Hepatocyte (in vitro differentiated cells): Measurements from ENCODE around the gene HES4. TPM values are rescaled to one million over a fixed set of nuclear protein-coding genes. Genes with fewer than 3 reads are reported as not detected.

Source experiments
- DNase-seq: peaks from one replicate; pipeline ENCODE4 v3.0.0-alpha.2; 2016; ENCODE audit warnings: low spot score
- H2AFZ ChIP-seq: fragments of 200-600 bp; sonication (generic); 2 replicates; pipeline ENCODE4 v1.6.0; 2016; ENCODE audit warnings: antibody characterized with exemption, mild to moderate bottlenecking
- H3K27ac ChIP-seq: fragments of 200-600 bp; sonication (generic); 2 replicates; pipeline ENCODE4 v1.5.1; 2016; ENCODE audit warnings: mild to moderate bottlenecking
- H3K27me3 ChIP-seq: fragments of 200-600 bp; sonication (generic); 2 replicates; pipeline ENCODE4 v1.6.1; 2016
- H3K36me3 ChIP-seq: fragments of 200-600 bp; sonication (generic); replicated peaks from 2 replicates; pipeline ENCODE4 v1.5.1; 2016; ENCODE audit warnings: low read depth; ENCODE audit not compliant: insufficient read depth
- H3K4me1 ChIP-seq: fragments of 200-600 bp; sonication (generic); 2 replicates; pipeline ENCODE4 v1.5.1; 2016; ENCODE audit warnings: mild to moderate bottlenecking, moderate library complexity; ENCODE audit not compliant: insufficient read depth
- H3K4me2 ChIP-seq: fragments of 200-600 bp; sonication (generic); 2 replicates; pipeline ENCODE4 v1.6.0; 2016
- H3K4me3 ChIP-seq: fragments of 200-600 bp; sonication (generic); 2 replicates; pipeline ENCODE4 v1.5.1; 2016; ENCODE audit warnings: mild to moderate bottlenecking
- H3K79me2 ChIP-seq: fragments of 200-600 bp; sonication (generic); 2 replicates; pipeline ENCODE4 v1.6.0; 2017; ENCODE audit warnings: mild to moderate bottlenecking
- H3K9me2 ChIP-seq: fragments of 200-600 bp; sonication (generic); replicated peaks from 2 replicates; pipeline ENCODE4 v1.6.0; 2017; ENCODE audit warnings: mild to moderate bottlenecking; ENCODE audit not compliant: insufficient read depth
- H3K9me3 ChIP-seq: fragments of 200-600 bp; sonication (generic); 2 replicates; pipeline ENCODE4 v1.5.1; 2016; ENCODE audit warnings: low read depth, mild to moderate bottlenecking
- H4K20me1 ChIP-seq: fragments of 200-600 bp; sonication (generic); 2 replicates; pipeline ENCODE4 v1.6.0; 2016; ENCODE audit warnings: mild to moderate bottlenecking; ENCODE audit not compliant: insufficient read depth, poor library complexity, severe bottlenecking
- EZH2 ChIP-seq: fragments of 200-600 bp; sonication (generic); IDR thresholded peaks from 2 replicates; pipeline ENCODE4 v1.6.1; 2016; ENCODE audit warnings: antibody characterized with exemption, mild to moderate bottlenecking, borderline replicate concordance
- EZH2phosphoT487 ChIP-seq: fragments of 200-600 bp; sonication (generic); IDR thresholded peaks from one replicate; pipeline ENCODE4 v1.6.1; 2018; ENCODE audit warnings: antibody characterized with exemption, mild to moderate bottlenecking, low read depth, moderate library complexity; ENCODE audit not compliant: unreplicated experiment, severe bottlenecking
- WGBS: methylation state at CpG from one replicate; pipeline ENCODE4 v1.1.6; 2016; ENCODE audit warnings: low lambda C conversion rate; ENCODE audit errors: missing lambda C conversion rate; 5-methylcytosine and 5-hydroxymethylcytosine counted together
- polyA plus RNA-seq: library from polyadenylated mRNA; unstranded; fragments of >200 nt; fragmentation: Nextera tagmentation; extraction: Ambion mirVana; gene quantifications from 2 replicates; pipeline ENCODE4 v1.2.1, GENCODE V29; 2016
- total RNA-seq: library from RNA; depleted of rRNA; stranded (reverse); fragments of >200 nt; gene quantifications from 2 replicates; pipeline ENCODE4 v1.2.3, GENCODE V29; 2014
- TF ChIP-seq, protein P1 (sequence below): fragments of 200-600 bp; sonication (generic); IDR thresholded peaks from 2 replicates; pipeline ENCODE4 v1.5.1; 2016; ENCODE audit warnings: antibody characterized with exemption, mild to moderate bottlenecking; ENCODE audit not compliant: poor library complexity

The HES4 gene
- total and polyA plus RNA-seq, 2 experiments from 2014 or later, result 28.7 to 74.5 TPM

DNA sequence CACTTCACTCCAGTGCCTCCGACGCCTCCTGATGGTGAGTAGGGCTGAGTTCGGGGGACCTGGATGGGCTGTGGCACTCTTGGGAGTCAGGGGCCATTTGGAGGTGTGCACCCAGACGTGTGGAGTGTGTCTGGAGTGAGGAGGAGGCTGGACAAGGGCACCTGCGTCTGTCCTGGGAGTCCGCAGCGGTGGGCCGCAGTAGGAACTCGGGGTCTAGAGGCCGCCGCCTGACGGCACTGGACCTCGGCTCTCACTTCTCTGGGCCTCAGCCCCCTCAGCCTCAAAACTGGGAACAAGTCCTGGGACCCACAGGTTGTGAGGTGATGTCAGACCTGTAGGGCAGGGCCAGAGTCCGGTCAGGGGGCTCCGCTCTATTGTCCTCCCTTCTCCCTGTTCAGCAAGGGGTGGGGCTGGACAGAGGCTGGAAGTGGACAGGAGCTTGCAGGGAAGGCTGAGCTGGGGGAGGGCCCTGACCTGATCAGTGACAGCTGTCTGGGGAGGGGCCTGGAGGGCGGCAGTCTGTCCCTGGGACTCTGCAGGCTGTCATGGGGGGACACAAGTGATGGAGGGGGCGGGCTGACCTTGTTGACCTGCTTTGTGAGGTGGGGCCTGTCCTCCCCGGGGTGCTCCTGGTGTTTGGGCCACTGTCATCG lies 35.5 kb upstream of the HES4 start:
- Histone ChIP-seq H3K4me1 (peaks cover 36% of the 10 kb centered on the region), H3K27ac (no peak overlapping the region), H3K9me3 (no peaks in the 10 kb centered on the region), H4K20me1 (peaks cover 68% of the 10 kb centered on the region), H3K36me3 (no peaks in the 10 kb centered on the region), H3K4me2 (no peak overlapping the region), H3K27me3 (peaks cover 8% of the 10 kb centered on the region), H2AFZ (no peak overlapping the region), H3K9me2 (no peaks in the 10 kb centered on the region), H3K4me3 (no peak overlapping the region), H3K79me2 (peaks cover 7% of the 10 kb centered on the region)
- 95% methylated on average over 18 of the region's 19 CpGs for WGBS
- DNase-seq, result no peak
- no peak for TF ChIP-seq EZH2phosphoT487
- TF ChIP-seq EZH2, result no peak
- TF ChIP-seq, protein P1, sequence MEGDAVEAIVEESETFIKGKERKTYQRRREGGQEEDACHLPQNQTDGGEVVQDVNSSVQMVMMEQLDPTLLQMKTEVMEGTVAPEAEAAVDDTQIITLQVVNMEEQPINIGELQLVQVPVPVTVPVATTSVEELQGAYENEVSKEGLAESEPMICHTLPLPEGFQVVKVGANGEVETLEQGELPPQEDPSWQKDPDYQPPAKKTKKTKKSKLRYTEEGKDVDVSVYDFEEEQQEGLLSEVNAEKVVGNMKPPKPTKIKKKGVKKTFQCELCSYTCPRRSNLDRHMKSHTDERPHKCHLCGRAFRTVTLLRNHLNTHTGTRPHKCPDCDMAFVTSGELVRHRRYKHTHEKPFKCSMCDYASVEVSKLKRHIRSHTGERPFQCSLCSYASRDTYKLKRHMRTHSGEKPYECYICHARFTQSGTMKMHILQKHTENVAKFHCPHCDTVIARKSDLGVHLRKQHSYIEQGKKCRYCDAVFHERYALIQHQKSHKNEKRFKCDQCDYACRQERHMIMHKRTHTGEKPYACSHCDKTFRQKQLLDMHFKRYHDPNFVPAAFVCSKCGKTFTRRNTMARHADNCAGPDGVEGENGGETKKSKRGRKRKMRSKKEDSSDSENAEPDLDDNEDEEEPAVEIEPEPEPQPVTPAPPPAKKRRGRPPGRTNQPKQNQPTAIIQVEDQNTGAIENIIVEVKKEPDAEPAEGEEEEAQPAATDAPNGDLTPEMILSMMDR, result no peak

DNA sequence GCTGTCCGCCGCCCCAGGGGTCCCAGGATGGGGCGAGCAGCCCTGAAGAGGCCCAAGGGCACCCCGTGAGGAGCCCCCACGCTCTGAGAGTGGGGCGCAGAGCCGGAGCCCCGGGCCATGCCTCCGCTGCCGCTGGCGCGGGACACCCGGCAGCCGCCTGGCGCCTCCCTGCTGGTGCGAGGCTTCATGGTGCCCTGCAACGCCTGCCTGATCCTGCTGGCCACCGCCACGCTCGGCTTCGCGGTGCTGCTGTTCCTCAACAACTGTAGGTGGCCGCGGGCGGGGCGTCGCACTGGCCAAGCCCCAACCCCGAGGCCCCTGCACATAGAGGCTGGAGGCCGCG lies 34.5 kb upstream of the HES4 start:
- Histone ChIP-seq H3K4me2 (peak overlapping the region; percentile 95), H3K27ac (no peak overlapping the region), H3K27me3 (peaks cover 8% of the 10 kb centered on the region), H3K79me2 (peaks cover 7% of the 10 kb centered on the region), H3K4me1 (peaks cover 26% of the 10 kb centered on the region), H3K36me3 (no peaks in the 10 kb centered on the region), H3K4me3 (no peak overlapping the region), H3K9me2 (no peaks in the 10 kb centered on the region), H3K9me3 (no peaks in the 10 kb centered on the region), H4K20me1 (peaks cover 58% of the 10 kb centered on the region), H2AFZ (no peak overlapping the region)
- no peak for DNase-seq
- WGBS, result 48% methylated on average over 30 of the region's 30 CpGs
- TF ChIP-seq EZH2 (peak; percentile 45), EZH2phosphoT487 (no peak)
- TF ChIP-seq, protein P1, result no peak

- DNase-seq, result no peak
- Histone ChIP-seq H2AFZ (no peak overlapping the region), H4K20me1 (peaks cover 57% of the 10 kb centered on the region), H3K4me2 (peak overlapping the region; percentile 95), H3K4me1 (peaks cover 24% of the 10 kb centered on the region), H3K27me3 (peaks cover 8% of the 10 kb centered on the region), H3K36me3 (no peaks in the 10 kb centered on the region), H3K79me2 (peaks cover 7% of the 10 kb centered on the region), H3K27ac (no peak overlapping the region), H3K9me2 (no peaks in the 10 kb centered on the region), H3K4me3 (peak overlapping the region; percentile 58), H3K9me3 (no peaks in the 10 kb centered on the region)
- WGBS, result 11% methylated on average over 17 of the region's 71 CpGs
- TF ChIP-seq EZH2phosphoT487 (no peak), EZH2 (peak; percentile 63)
Measured at GRCh38 chr1:1033731-1034438, 34.0 kb upstream of the HES4 start.

DNA sequence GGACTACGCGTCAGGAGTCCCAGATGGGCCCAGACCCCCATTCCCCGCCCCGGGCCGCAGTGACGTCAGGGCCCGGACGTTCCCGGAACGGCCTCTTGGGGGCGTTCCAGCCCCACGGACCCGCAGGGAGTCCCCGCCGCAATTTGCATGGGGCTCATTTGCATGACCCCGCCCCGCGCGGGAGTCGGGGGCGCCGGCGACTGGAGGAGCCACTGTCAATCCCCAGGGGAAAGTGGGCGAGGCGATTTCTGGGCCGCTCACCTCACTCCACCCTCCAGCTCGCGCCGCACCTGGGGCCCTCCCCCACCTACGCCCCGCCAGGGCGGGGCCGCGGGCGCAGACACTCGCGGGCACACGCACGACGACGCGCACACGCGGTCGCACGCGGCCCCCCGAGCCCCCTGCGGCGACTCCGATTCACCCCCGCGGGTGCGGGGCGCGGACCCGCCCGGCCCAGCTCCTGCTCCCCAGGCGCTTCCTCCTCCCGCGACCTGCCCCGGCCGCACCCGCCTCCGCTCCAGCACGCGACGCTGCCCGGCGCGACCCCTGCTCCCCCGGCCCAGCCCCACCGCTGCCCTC lies 33.2 kb upstream of the HES4 start:
- no peaks in the 10 kb centered on the region for H3K9me3 ChIP-seq
- H4K20me1 ChIP-seq, result peaks cover 50% of the 10 kb centered on the region
- DNase-seq, result peak; percentile 96
- H3K79me2 ChIP-seq, result peaks cover 4% of the 10 kb centered on the region
- peak overlapping the region; percentile 95 for H3K4me2 ChIP-seq
- no peaks in the 10 kb centered on the region for H3K36me3 ChIP-seq
- H3K9me2 ChIP-seq, result no peaks in the 10 kb centered on the region
- no peak overlapping the region for H2AFZ ChIP-seq
- H3K27ac ChIP-seq, result no peak overlapping the region
- peaks cover 8% of the 10 kb centered on the region for H3K27me3 ChIP-seq
- TF ChIP-seq, protein P1, result peak; percentile 83
- no peak for TF ChIP-seq EZH2
- H3K4me1 ChIP-seq, result peaks cover 24% of the 10 kb centered on the region
- peak overlapping the region; percentile 2 for H3K4me3 ChIP-seq
- WGBS, result 0% methylated on average over 11 of the region's 73 CpGs
